PFSK-1 (cell line): ENCODE data around the gene EFEMP1.

Source experiments
- POLR2AphosphoS5 ChIP-seq: IDR thresholded peaks from 2 replicates; pipeline ENCODE4 v1.6.1; 2012; ENCODE audit warnings: low read depth, mild to moderate bottlenecking, control low read depth, low read length, moderate library complexity
- TAF1 ChIP-seq: IDR thresholded peaks from 2 replicates; pipeline ENCODE4 v1.6.1; 2012; ENCODE audit warnings: low read length, control low read depth, borderline replicate concordance; ENCODE audit not compliant: insufficient read depth
- TF ChIP-seq, protein P1 (sequence below), 2 experiments: IDR thresholded peaks; 2 replicates each; pipeline versions ENCODE4 v1.6.1 to v1.8.0; 2011 to 2012; ENCODE audit warnings: low read depth in 2 of 2, low read length in 2 of 2, control low read depth in 1 of 2, inconsistent platforms in 1 of 2, mild to moderate bottlenecking in 1 of 2, moderate library complexity in 1 of 2; ENCODE audit not compliant: insufficient read depth in 1 of 2

GRCh38 chr2:55961318-55961911, 37.8 kb upstream of the EFEMP1 start:
- TF ChIP-seq TAF1, result no peak
- TF ChIP-seq, protein P1, sequence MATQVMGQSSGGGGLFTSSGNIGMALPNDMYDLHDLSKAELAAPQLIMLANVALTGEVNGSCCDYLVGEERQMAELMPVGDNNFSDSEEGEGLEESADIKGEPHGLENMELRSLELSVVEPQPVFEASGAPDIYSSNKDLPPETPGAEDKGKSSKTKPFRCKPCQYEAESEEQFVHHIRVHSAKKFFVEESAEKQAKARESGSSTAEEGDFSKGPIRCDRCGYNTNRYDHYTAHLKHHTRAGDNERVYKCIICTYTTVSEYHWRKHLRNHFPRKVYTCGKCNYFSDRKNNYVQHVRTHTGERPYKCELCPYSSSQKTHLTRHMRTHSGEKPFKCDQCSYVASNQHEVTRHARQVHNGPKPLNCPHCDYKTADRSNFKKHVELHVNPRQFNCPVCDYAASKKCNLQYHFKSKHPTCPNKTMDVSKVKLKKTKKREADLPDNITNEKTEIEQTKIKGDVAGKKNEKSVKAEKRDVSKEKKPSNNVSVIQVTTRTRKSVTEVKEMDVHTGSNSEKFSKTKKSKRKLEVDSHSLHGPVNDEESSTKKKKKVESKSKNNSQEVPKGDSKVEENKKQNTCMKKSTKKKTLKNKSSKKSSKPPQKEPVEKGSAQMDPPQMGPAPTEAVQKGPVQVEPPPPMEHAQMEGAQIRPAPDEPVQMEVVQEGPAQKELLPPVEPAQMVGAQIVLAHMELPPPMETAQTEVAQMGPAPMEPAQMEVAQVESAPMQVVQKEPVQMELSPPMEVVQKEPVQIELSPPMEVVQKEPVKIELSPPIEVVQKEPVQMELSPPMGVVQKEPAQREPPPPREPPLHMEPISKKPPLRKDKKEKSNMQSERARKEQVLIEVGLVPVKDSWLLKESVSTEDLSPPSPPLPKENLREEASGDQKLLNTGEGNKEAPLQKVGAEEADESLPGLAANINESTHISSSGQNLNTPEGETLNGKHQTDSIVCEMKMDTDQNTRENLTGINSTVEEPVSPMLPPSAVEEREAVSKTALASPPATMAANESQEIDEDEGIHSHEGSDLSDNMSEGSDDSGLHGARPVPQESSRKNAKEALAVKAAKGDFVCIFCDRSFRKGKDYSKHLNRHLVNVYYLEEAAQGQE (IDR thresholded peaks at IDR 0.05; ENCODE audit: insufficient read depth in 1 of 2, low read depth in 2 of 2, low read length in 2 of 2), result no peak
- no peak for TF ChIP-seq POLR2AphosphoS5
